ENCODE data around the gene CELSR3.

CELSR3 gene

GRCh38 chr3:48686538-48687219 lies 24.0 kb upstream of the CELSR3 start:
- H3K9me3 ChIP-seq (ENCODE audit: control insufficient read depth, insufficient read depth, low read depth, low read length) = no peaks in the 10 kb centered on the region
- H3K4me1 ChIP-seq (ENCODE audit: control insufficient read depth, insufficient read depth, low read length) = peaks cover 9% of the 10 kb centered on the region
- no peak overlapping the region for H3K9ac ChIP-seq (ENCODE audit: low read length)
- H3K36me3 ChIP-seq (ENCODE audit: control insufficient read depth, insufficient read depth, low read length) = peaks cover 60% of the 10 kb centered on the region
- no peaks in the 10 kb centered on the region for H3K27me3 ChIP-seq (ENCODE audit: control insufficient read depth, insufficient read depth, low read length)
- H3K4me3 ChIP-seq (ENCODE audit: low read depth, low read length) = peak overlapping the region; percentile 99
- no peak overlapping the region for H3K27ac ChIP-seq (ENCODE audit: low read depth, low read length)

- H3K36me3 ChIP-seq (ENCODE audit: control insufficient read depth, insufficient read depth, low read length) = peaks cover 61% of the 10 kb centered on the region
- H3K9ac ChIP-seq (ENCODE audit: low read length) = peak within 1 kb of the TSS; percentile 96
Measured at GRCh38 chr3:48685603-48686511, 23.2 kb upstream of the CELSR3 start, which contains the start of gene NCKIPSD. NCKIPSD (minus strand) TSS chr3:48685915; CDS start chr3:48685807, 108 bp downstream.

GRCh38 chr3:48685293-48685602 lies 22.6 kb upstream of the CELSR3 start:
- Histone ChIP-seq H3K9me3 (ENCODE audit: control insufficient read depth, insufficient read depth, low read depth, low read length) (no peaks in the 10 kb centered on the region), H3K36me3 (ENCODE audit: control insufficient read depth, insufficient read depth, low read length) (peaks cover 61% of the 10 kb centered on the region), H3K4me3 (ENCODE audit: low read depth, low read length) (peak overlapping the region; percentile 99), H3K27me3 (ENCODE audit: control insufficient read depth, insufficient read depth, low read length) (no peaks in the 10 kb centered on the region), H3K9ac (ENCODE audit: low read length) (peak overlapping the region; percentile 96), H3K27ac (ENCODE audit: low read depth, low read length) (peak overlapping the region; percentile 76), H3K4me1 (ENCODE audit: control insufficient read depth, insufficient read depth, low read length) (peaks cover 9% of the 10 kb centered on the region)

More at GRCh38 chr3:48685603-48686511, 23.2 kb upstream of the CELSR3 start, which contains the start of gene NCKIPSD:
- Histone ChIP-seq H3K27ac (ENCODE audit: low read depth, low read length) (peak within 1 kb of the TSS; percentile 76), H3K27me3 (ENCODE audit: control insufficient read depth, insufficient read depth, low read length) (no peaks in the 10 kb centered on the region), H3K4me3 (ENCODE audit: low read depth, low read length) (peak within 1 kb of the TSS; percentile 99), H3K9me3 (ENCODE audit: control insufficient read depth, insufficient read depth, low read depth, low read length) (no peaks in the 10 kb centered on the region), H3K4me1 (ENCODE audit: control insufficient read depth, insufficient read depth, low read length) (peaks cover 9% of the 10 kb centered on the region)

GRCh38 chr3:48684480-48685143 lies 21.9 kb upstream of the CELSR3 start:
- H3K4me1 ChIP-seq (ENCODE audit: control insufficient read depth, insufficient read depth, low read length) = peaks cover 9% of the 10 kb centered on the region
- H3K9ac ChIP-seq (ENCODE audit: low read length) = no peak overlapping the region
- peaks cover 61% of the 10 kb centered on the region for H3K36me3 ChIP-seq (ENCODE audit: control insufficient read depth, insufficient read depth, low read length)
- peak overlapping the region; percentile 99 for H3K4me3 ChIP-seq (ENCODE audit: low read depth, low read length)
- no peaks in the 10 kb centered on the region for H3K9me3 ChIP-seq (ENCODE audit: control insufficient read depth, insufficient read depth, low read depth, low read length)
- no peaks in the 10 kb centered on the region for H3K27me3 ChIP-seq (ENCODE audit: control insufficient read depth, insufficient read depth, low read length)
- H3K27ac ChIP-seq (ENCODE audit: low read depth, low read length) = no peak overlapping the region

- Histone ChIP-seq H3K9me3 (ENCODE audit: control insufficient read depth, insufficient read depth, low read depth, low read length) (no peaks in the 10 kb centered on the region), H3K27me3 (ENCODE audit: control insufficient read depth, insufficient read depth, low read length) (no peaks in the 10 kb centered on the region), H3K36me3 (ENCODE audit: control insufficient read depth, insufficient read depth, low read length) (peaks cover 61% of the 10 kb centered on the region), H3K9ac (ENCODE audit: low read length) (no peak overlapping the region), H3K4me1 (ENCODE audit: control insufficient read depth, insufficient read depth, low read length) (peaks cover 9% of the 10 kb centered on the region), H3K4me3 (ENCODE audit: low read depth, low read length) (peak overlapping the region; percentile 99), H3K27ac (ENCODE audit: low read depth, low read length) (no peak overlapping the region)
Measured at GRCh38 chr3:48684054-48684349, 21.3 kb upstream of the CELSR3 start.

GRCh38 chr3:48682786-48683185 lies 20.1 kb upstream of the CELSR3 start:
- Histone ChIP-seq H3K9ac (ENCODE audit: low read length) (no peak overlapping the region), H3K27ac (ENCODE audit: low read depth, low read length) (no peak overlapping the region), H3K4me3 (ENCODE audit: low read depth, low read length) (no peak overlapping the region), H3K27me3 (ENCODE audit: control insufficient read depth, insufficient read depth, low read length) (no peaks in the 10 kb centered on the region), H3K36me3 (ENCODE audit: control insufficient read depth, insufficient read depth, low read length) (peaks cover 61% of the 10 kb centered on the region), H3K9me3 (ENCODE audit: control insufficient read depth, insufficient read depth, low read depth, low read length) (no peaks in the 10 kb centered on the region), H3K4me1 (ENCODE audit: control insufficient read depth, insufficient read depth, low read length) (peaks cover 9% of the 10 kb centered on the region)

GRCh38 chr3:48681974-48682610 lies 19.4 kb upstream of the CELSR3 start:
- Histone ChIP-seq H3K4me3 (ENCODE audit: low read depth, low read length) (no peak overlapping the region), H3K27me3 (ENCODE audit: control insufficient read depth, insufficient read depth, low read length) (no peaks in the 10 kb centered on the region), H3K36me3 (ENCODE audit: control insufficient read depth, insufficient read depth, low read length) (peaks cover 61% of the 10 kb centered on the region), H3K9me3 (ENCODE audit: control insufficient read depth, insufficient read depth, low read depth, low read length) (no peaks in the 10 kb centered on the region), H3K27ac (ENCODE audit: low read depth, low read length) (no peak overlapping the region), H3K4me1 (ENCODE audit: control insufficient read depth, insufficient read depth, low read length) (peaks cover 9% of the 10 kb centered on the region), H3K9ac (ENCODE audit: low read length) (no peak overlapping the region)

GRCh38 chr3:48681541-48681880 lies 18.8 kb upstream of the CELSR3 start:
- Histone ChIP-seq H3K27me3 (ENCODE audit: control insufficient read depth, insufficient read depth, low read length) (no peaks in the 10 kb centered on the region), H3K4me3 (ENCODE audit: low read depth, low read length) (no peak overlapping the region), H3K27ac (ENCODE audit: low read depth, low read length) (no peak overlapping the region), H3K36me3 (ENCODE audit: control insufficient read depth, insufficient read depth, low read length) (peaks cover 64% of the 10 kb centered on the region), H3K9ac (ENCODE audit: low read length) (no peak overlapping the region), H3K9me3 (ENCODE audit: control insufficient read depth, insufficient read depth, low read depth, low read length) (no peaks in the 10 kb centered on the region), H3K4me1 (ENCODE audit: control insufficient read depth, insufficient read depth, low read length) (peaks cover 9% of the 10 kb centered on the region)

- Histone ChIP-seq H3K4me1 (ENCODE audit: control insufficient read depth, insufficient read depth, low read length) (peaks cover 9% of the 10 kb centered on the region), H3K9ac (ENCODE audit: low read length) (no peak overlapping the region), H3K4me3 (ENCODE audit: low read depth, low read length) (no peak overlapping the region), H3K27me3 (ENCODE audit: control insufficient read depth, insufficient read depth, low read length) (no peaks in the 10 kb centered on the region), H3K36me3 (ENCODE audit: control insufficient read depth, insufficient read depth, low read length) (peaks cover 69% of the 10 kb centered on the region), H3K27ac (ENCODE audit: low read depth, low read length) (no peak overlapping the region), H3K9me3 (ENCODE audit: control insufficient read depth, insufficient read depth, low read depth, low read length) (no peaks in the 10 kb centered on the region)
Measured at GRCh38 chr3:48680811-48681540, 18.3 kb upstream of the CELSR3 start.

Data from HUES6 (cell line).